Stomach (tissue), 9 donors: ENCODE results near the gene MYBPC3. TPM values are rescaled to one million over a fixed set of nuclear protein-coding genes. Genes with fewer than 3 reads are reported as not detected.

Experiments used
- DNase-seq, 2 donors: peaks; one replicate each; pipeline versions ENCODE4 v3.0.0 to v3.0.0-alpha.2; 2013 to 2019
- H3K27ac ChIP-seq, 5 donors: fragments of 200-600 bp in 4 of 5; sonication (generic) in 4 of 5; one replicate each; pipeline ENCODE4 v1.5.1; 2013 to 2019; ENCODE audit warnings: mild to moderate bottlenecking in 1 of 5, moderate library complexity in 1 of 5
- H3K27me3 ChIP-seq, 3 donors: fragments of 200-600 bp; sonication (generic); one replicate each; pipeline ENCODE4 v1.5.1; 2017 to 2019; ENCODE audit warnings: mixed run types in 1 of 3
- H3K36me3 ChIP-seq, 4 donors: fragments of 200-600 bp; sonication (generic); 1 replicate in 3 of 4; 2 replicates in 1 of 4; pipeline ENCODE4 v1.5.1; 2016 to 2019
- H3K4me1 ChIP-seq, 4 donors: fragments of 200-600 bp; sonication (generic); one replicate each; pipeline ENCODE4 v1.5.1; 2016 to 2019
- H3K4me3 ChIP-seq, 4 donors: fragments of 200-600 bp; sonication (generic) in 3 of 4; one replicate each; pipeline ENCODE4 v1.5.1; 2016 to 2019; ENCODE audit warnings: mild to moderate bottlenecking in 1 of 4
- H3K9me3 ChIP-seq, 4 donors: fragments of 200-600 bp; sonication (generic); one replicate each; pipeline ENCODE4 v1.5.1; 2016 to 2019
- CTCF ChIP-seq, 7 experiments: fragments of 450-650 bp in 4 of 7; fragments of 200-600 bp in 3 of 7; sonication (generic) in 3 of 7; IDR thresholded peaks; one replicate each; pipeline ENCODE4 v1.5.1; 2016 to 2019; ENCODE audit warnings: antibody characterized with exemption in 7 of 7, control low read depth in 2 of 7, mild to moderate bottlenecking in 1 of 7
- EP300 ChIP-seq: sonication (generic); formaldehyde crosslinking; IDR thresholded peaks from one replicate; pipeline ENCODE4 v1.6.1; 2017; ENCODE audit warnings: antibody characterized with exemption
- POLR2A ChIP-seq, 4 donors: fragments of 450-650 bp; IDR thresholded peaks; one replicate each; pipeline ENCODE4 v1.6.1; 2016; ENCODE audit warnings: antibody characterized with exemption in 4 of 4, control low read depth in 2 of 4, mild to moderate bottlenecking in 1 of 4, moderate library complexity in 1 of 4
- POLR2AphosphoS5 ChIP-seq, 3 donors: sonication (generic); formaldehyde crosslinking; IDR thresholded peaks; one replicate each; pipeline ENCODE4 v1.6.1; 2016; ENCODE audit warnings: antibody characterized with exemption in 3 of 3
- whole genome bisulfite sequencing, 5 donors: extraction: QIAGEN DNeasy Blood & Tissue Kit in 3 of 5; methylation state at CpG; one replicate each; pipeline versions ENCODE4 v1.1.5 to v1.1.7; 2013 to 2018; 5-methylcytosine and 5-hydroxymethylcytosine counted together
- intact Hi-C: fragments of 100-400 bp; cut with DNase I; formaldehyde crosslinking; loops from one replicate; pipeline ENCODE4 v1.15.1; 2023; ENCODE audit warnings: low total_unique reads
- polyA plus RNA-seq, 3 donors: library from polyadenylated mRNA; stranded (reverse); fragments of 200-250 nt; gene quantifications; one replicate each; pipeline ENCODE4 v1.2.3, GENCODE V29; 2013
- total RNA-seq, 5 donors: library from RNA; depleted of rRNA; stranded (reverse); fragments of >200 nt; gene quantifications; one replicate each; pipeline versions ENCODE4 v1.1.0 to v1.2.3, GENCODE V29; 2014 to 2016
- donor health status: healthy with polysubstance abuse.
- donor health status: Bipolar disorder and iron deficiency.
- donor health status: healthy.

The MYBPC3 gene
- total and polyA plus RNA-seq, 8 donors, result 0.72 to 15.6 (median 1.5) TPM; not detected in 2

- 78 to 88% (median 85%) methylated on average over 13 of the region's 13 CpGs for WGBS, 5 donors
- no peak overlapping the region for H3K27ac ChIP-seq
Observed at GRCh38 chr11:47361419-47361818, 8.9 kb upstream of the MYBPC3 start.

GRCh38 chr11:47360341-47360740 lies 7.8 kb upstream of the MYBPC3 start:
- WGBS, 5 donors, result 90 to 95% (median 93%) methylated on average over 15 of the region's 15 CpGs
- intact Hi-C loops, result no loop called here

More at GRCh38 chr11:47361419-47361818, 8.9 kb upstream of the MYBPC3 start:
- intact Hi-C loops, result no loop called here
- Histone ChIP-seq H3K4me1 (peaks cover 0 to 5% (median 0%) of the 10 kb centered on the region in 4 donors), H3K4me3 (no peak overlapping the region), H3K36me3 (peaks cover 0 to 6% (median 0%) of the 10 kb centered on the region in 4 donors), H3K9me3 (no peaks in the 10 kb centered on the region), H3K27me3 (no peaks in the 10 kb centered on the region)
- no peak for DNase-seq
- TF ChIP-seq EP300 (no peak), CTCF (IDR thresholded peaks at IDR 0.05) (no peak), POLR2AphosphoS5 (IDR thresholded peaks at IDR 0.05) (no peak), POLR2A (IDR thresholded peaks at IDR 0.05) (no peak)

GRCh38 chr11:47359586-47359985 lies 7.1 kb upstream of the MYBPC3 start:
- TF ChIP-seq POLR2AphosphoS5 (IDR thresholded peaks at IDR 0.05) (no peak), CTCF (IDR thresholded peaks at IDR 0.05) (no peak), POLR2A (IDR thresholded peaks at IDR 0.05) (no peak), EP300 (no peak)
- 69 to 78% (median 74%) methylated on average over 16 to 17 of the region's 17 CpGs for WGBS, 5 donors
- no peaks in the 10 kb centered on the region for H3K27me3 ChIP-seq
- peaks cover 0 to 13% (median 0%) of the 10 kb centered on the region in 4 donors for H3K36me3 ChIP-seq
- intact Hi-C loops, result no loop called here
- no peak overlapping the region for H3K4me3 ChIP-seq
- DNase-seq, result no peak
- H3K9me3 ChIP-seq, result no peaks in the 10 kb centered on the region
- H3K27ac ChIP-seq, result peak overlapping the region in 1 of 5 donors; percentile 1
- H3K4me1 ChIP-seq, result peaks cover 5 to 17% (median 13%) of the 10 kb centered on the region in 4 donors

More at GRCh38 chr11:47360341-47360740, 7.8 kb upstream of the MYBPC3 start:
- Histone ChIP-seq H3K4me3 (no peak overlapping the region), H3K4me1 (peaks cover 0 to 9% (median 5%) of the 10 kb centered on the region in 4 donors), H3K36me3 (peaks cover 0 to 8% (median 0%) of the 10 kb centered on the region in 4 donors), H3K9me3 (no peaks in the 10 kb centered on the region), H3K27me3 (no peaks in the 10 kb centered on the region), H3K27ac (no peak overlapping the region)
- DNase-seq, result no peak
- no peak for TF ChIP-seq POLR2AphosphoS5 (IDR thresholded peaks at IDR 0.05)
- TF ChIP-seq POLR2A (IDR thresholded peaks at IDR 0.05), result no peak
- no peak for TF ChIP-seq CTCF (IDR thresholded peaks at IDR 0.05)
- TF ChIP-seq EP300, result no peak

- no peak overlapping the region for H3K4me3 ChIP-seq
Observed at GRCh38 chr11:47359162-47359561, 6.7 kb upstream of the MYBPC3 start.

More at GRCh38 chr11:47359162-47359561, 6.7 kb upstream of the MYBPC3 start:
- intact Hi-C loops, result no loop called here
- Histone ChIP-seq H3K27me3 (no peaks in the 10 kb centered on the region), H3K4me1 (peaks cover 5 to 18% (median 14%) of the 10 kb centered on the region in 4 donors), H3K9me3 (no peaks in the 10 kb centered on the region), H3K27ac (peak overlapping the region in 1 of 5 donors; percentile 1), H3K36me3 (peaks cover 0 to 13% (median 0%) of the 10 kb centered on the region in 4 donors)
- DNase-seq, result no peak
- 74 to 84% (median 77%) methylated on average over 6 to 7 of the region's 7 CpGs for WGBS, 5 donors
- no peak for TF ChIP-seq CTCF (IDR thresholded peaks at IDR 0.05)
- no peak for TF ChIP-seq EP300
- no peak for TF ChIP-seq POLR2AphosphoS5 (IDR thresholded peaks at IDR 0.05)
